K562 (cell line): Measurements from ENCODE around the gene RDH16. TPM values are rescaled to one million over a fixed set of nuclear protein-coding genes. Genes with fewer than 3 reads are reported as not detected.

Experiments used
- BRCA1 ChIP-seq, 2 experiments: fragments of 450-650 bp in 1 of 2; sonication (generic) in 1 of 2; formaldehyde crosslinking in 1 of 2; IDR thresholded peaks; 2 replicates each; pipeline versions ENCODE4 v1.5.0 to v1.6.1; 2017 to 2020; ENCODE audit warnings: mild to moderate bottlenecking in 1 of 2, missing genetic modification reagents in 1 of 2
- CBFB ChIP-seq: sonication (generic); formaldehyde crosslinking; IDR thresholded peaks from 2 replicates; pipeline ENCODE4 v1.4.0; 2020; ENCODE audit warnings: mild to moderate bottlenecking, missing genetic modification reagents
- ESRRA ChIP-seq: fragments of 450-650 bp; IDR thresholded peaks from 2 replicates; pipeline ENCODE4 v1.6.1; 2014; ENCODE audit warnings: low read depth, mild to moderate bottlenecking, moderate library complexity, borderline replicate concordance
- FOXJ2 ChIP-seq: fragments of 200-800 bp; sonication (Bioruptor generic); IDR thresholded peaks from 2 replicates; pipeline ENCODE4 v1.6.1; 2016; ENCODE audit warnings: missing genetic modification characterization, missing compliant biosample characterization
- FOXK1 ChIP-seq: sonication (generic); formaldehyde crosslinking; IDR thresholded peaks from 2 replicates; pipeline ENCODE4 v1.8.0; 2022; ENCODE audit warnings: missing genetic modification reagents, mild to moderate bottlenecking, borderline replicate concordance
- IRF2 ChIP-seq: sonication (generic); formaldehyde crosslinking; IDR thresholded peaks from 2 replicates; pipeline ENCODE4 v1.8.1; 2022; ENCODE audit warnings: mild to moderate bottlenecking, missing genetic modification reagents
- PCBP1 ChIP-seq: fragments of 200-400 bp; formaldehyde crosslinking; IDR thresholded peaks from 2 replicates; pipeline ENCODE4 v1.6.1; 2018; ENCODE audit warnings: mild to moderate bottlenecking, low read depth, low read length; ENCODE audit not compliant: poor library complexity, severe bottlenecking
- RB1 ChIP-seq: fragments of 450-650 bp; IDR thresholded peaks from 2 replicates; pipeline ENCODE4 v1.6.1; 2017; ENCODE audit warnings: low read depth, mild to moderate bottlenecking
- RFX5 ChIP-seq: IDR thresholded peaks from 2 replicates; pipeline ENCODE4 v1.6.1; 2011; ENCODE audit warnings: low read depth, mild to moderate bottlenecking, improper control_type of control experiment, low read length
- SMARCA4 ChIP-seq: fragments of 450-650 bp; IDR thresholded peaks from 2 replicates; pipeline ENCODE4 v1.6.1; 2016
- TCF3 ChIP-seq: sonication (generic); formaldehyde crosslinking; IDR thresholded peaks from 2 replicates; pipeline ENCODE4 v1.4.0; 2020; ENCODE audit warnings: mild to moderate bottlenecking, missing genetic modification reagents
- TEAD4 ChIP-seq, 2 experiments: sonication (generic) in 1 of 2; formaldehyde crosslinking in 1 of 2; IDR thresholded peaks; 2 replicates each; pipeline versions ENCODE4 v1.6.1 to v1.8.0; 2012 to 2022; ENCODE audit warnings: borderline replicate concordance in 1 of 2, inconsistent platforms in 1 of 2, low read length in 1 of 2, mild to moderate bottlenecking in 1 of 2, missing genetic modification reagents in 1 of 2
- TFAM ChIP-seq: fragments of 250-450 bp; sonication (Bioruptor Pico); conservative IDR thresholded peaks from 2 replicates; pipeline ENCODE4 v1.5.0; 2021; ENCODE audit warnings: mild to moderate bottlenecking, moderate library complexity
- ZBTB8A ChIP-seq: fragments of 450-650 bp; IDR thresholded peaks from 2 replicates; pipeline ENCODE4 v1.6.1; 2018; ENCODE audit warnings: mild to moderate bottlenecking, moderate library complexity; ENCODE audit not compliant: partially characterized antibody
- ZFX ChIP-seq: sonication (generic); formaldehyde crosslinking; IDR thresholded peaks from 2 replicates; pipeline ENCODE4 v1.8.0; 2022; ENCODE audit warnings: mild to moderate bottlenecking, missing genetic modification reagents, moderate library complexity
- ZNF140 ChIP-seq: fragments of 250-450 bp; sonication (Bioruptor Pico); IDR thresholded peaks from 2 replicates; pipeline ENCODE4 v1.8.0; 2021; ENCODE audit warnings: moderate library complexity, mild to moderate bottlenecking, inconsistent platforms
- ZZZ3 ChIP-seq: fragments of 450-650 bp; IDR thresholded peaks from 2 replicates; pipeline ENCODE4 v1.6.1; 2016; ENCODE audit warnings: antibody characterized with exemption, mild to moderate bottlenecking, moderate library complexity
- polyA plus RNA-seq, 8 experiments: library from polyadenylated mRNA; depleted of rRNA in 4 of 8; stranded (reverse) in 5 of 8; unstranded in 3 of 8; fragments of >200 nt; fragmentation: Nextera tagmentation in 2 of 8; fragmentation: Illumina TruSeq in 1 of 8; extraction: Ambion mirVana in 2 of 8; extraction: Trizol in 1 of 8; gene quantifications; 2 replicates each; pipeline versions ENCODE4 v1.2.1 to v1.2.3, GENCODE V29; 2011 to 2014; ENCODE audit warnings: inconsistent platforms in 1 of 8, missing spikeins in 1 of 8
- total RNA-seq, 7 experiments: library from RNA; depleted of rRNA in 6 of 7; stranded (reverse); fragments of >200 nt in 6 of 7; fragmentation: Illumina TruSeq in 2 of 7; extraction: Trizol in 2 of 7; gene quantifications; 2 replicates each; pipeline versions ENCODE4 v1.2.1 to v1.2.3, GENCODE V29; 2011 to 2021; ENCODE audit warnings: low replicate concordance in 1 of 7
- TF ChIP-seq, protein P1 (sequence below): fragments of 200-400 bp; formaldehyde crosslinking; IDR thresholded peaks from 2 replicates; pipeline ENCODE4 v1.6.1; 2017; ENCODE audit warnings: mild to moderate bottlenecking, low read depth, low read length, moderate library complexity
- TF ChIP-seq, protein P2 (sequence below): IDR thresholded peaks from 2 replicates; pipeline ENCODE4 v1.6.1; 2011; ENCODE audit warnings: borderline replicate concordance, low read depth, mild to moderate bottlenecking, moderate library complexity, low read length; ENCODE audit not compliant: insufficient read depth, poor library complexity, severe bottlenecking
- TF ChIP-seq, protein P3 (sequence below): fragments of 250-450 bp; sonication (Bioruptor Pico); IDR thresholded peaks from 2 replicates; pipeline ENCODE4 v1.8.0; 2021; ENCODE audit warnings: moderate library complexity, mild to moderate bottlenecking, inconsistent platforms
- TF ChIP-seq, protein P4 (sequence below): fragments of 450-650 bp; IDR thresholded peaks from 2 replicates; pipeline ENCODE4 v1.6.1; 2016

RDH16 gene
- total and polyA plus RNA-seq, 9 of the 15 experiments (the other 6 are each of a cell fraction or from before 2014, with no cell fraction given) = 0.11 to 0.52 (median 0.22) TPM; not detected in 1

GRCh38 chr12:56988207-56988739 is 30.9 kb upstream of the RDH16 start (continued):
- TF ChIP-seq TEAD4 (IDR thresholded peaks at IDR 0.05; ENCODE audit: low read length) (peak; percentile 97), TEAD4 (CRISPR knock-in tag; IDR thresholded peaks at IDR 0.05; ENCODE audit: borderline replicate concordance) (no peak), TCF3 (CRISPR knock-in tag) (peak; percentile 97), ZFX (CRISPR knock-in tag) (peak; percentile 16; the same call in 1 of the 2 replicates), FOXJ2 (tag) (peak; percentile 83), RFX5 (no peak), CBFB (CRISPR knock-in tag) (no peak), PCBP1 (no peak), SMARCA4 (peak; percentile 99), ZZZ3 (no peak), ZNF140 (CRISPR knock-in tag) (no peak), IRF2 (CRISPR knock-in tag) (no peak), ESRRA (peak; percentile 79), BRCA1 (IDR thresholded peaks at IDR 0.05) (no peak), BRCA1 (CRISPR knock-in tag; IDR thresholded peaks at IDR 0.05) (no peak), ZBTB8A (no peak), TFAM (CRISPR knock-in tag) (no peak), RB1 (peak; percentile 25; the same call in 1 of the 2 replicates), FOXK1 (CRISPR knock-in tag) (no peak)
- TF ChIP-seq, protein P1, sequence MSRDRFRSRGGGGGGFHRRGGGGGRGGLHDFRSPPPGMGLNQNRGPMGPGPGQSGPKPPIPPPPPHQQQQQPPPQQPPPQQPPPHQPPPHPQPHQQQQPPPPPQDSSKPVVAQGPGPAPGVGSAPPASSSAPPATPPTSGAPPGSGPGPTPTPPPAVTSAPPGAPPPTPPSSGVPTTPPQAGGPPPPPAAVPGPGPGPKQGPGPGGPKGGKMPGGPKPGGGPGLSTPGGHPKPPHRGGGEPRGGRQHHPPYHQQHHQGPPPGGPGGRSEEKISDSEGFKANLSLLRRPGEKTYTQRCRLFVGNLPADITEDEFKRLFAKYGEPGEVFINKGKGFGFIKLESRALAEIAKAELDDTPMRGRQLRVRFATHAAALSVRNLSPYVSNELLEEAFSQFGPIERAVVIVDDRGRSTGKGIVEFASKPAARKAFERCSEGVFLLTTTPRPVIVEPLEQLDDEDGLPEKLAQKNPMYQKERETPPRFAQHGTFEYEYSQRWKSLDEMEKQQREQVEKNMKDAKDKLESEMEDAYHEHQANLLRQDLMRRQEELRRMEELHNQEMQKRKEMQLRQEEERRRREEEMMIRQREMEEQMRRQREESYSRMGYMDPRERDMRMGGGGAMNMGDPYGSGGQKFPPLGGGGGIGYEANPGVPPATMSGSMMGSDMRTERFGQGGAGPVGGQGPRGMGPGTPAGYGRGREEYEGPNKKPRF = no peak
- TF ChIP-seq, protein P2, sequence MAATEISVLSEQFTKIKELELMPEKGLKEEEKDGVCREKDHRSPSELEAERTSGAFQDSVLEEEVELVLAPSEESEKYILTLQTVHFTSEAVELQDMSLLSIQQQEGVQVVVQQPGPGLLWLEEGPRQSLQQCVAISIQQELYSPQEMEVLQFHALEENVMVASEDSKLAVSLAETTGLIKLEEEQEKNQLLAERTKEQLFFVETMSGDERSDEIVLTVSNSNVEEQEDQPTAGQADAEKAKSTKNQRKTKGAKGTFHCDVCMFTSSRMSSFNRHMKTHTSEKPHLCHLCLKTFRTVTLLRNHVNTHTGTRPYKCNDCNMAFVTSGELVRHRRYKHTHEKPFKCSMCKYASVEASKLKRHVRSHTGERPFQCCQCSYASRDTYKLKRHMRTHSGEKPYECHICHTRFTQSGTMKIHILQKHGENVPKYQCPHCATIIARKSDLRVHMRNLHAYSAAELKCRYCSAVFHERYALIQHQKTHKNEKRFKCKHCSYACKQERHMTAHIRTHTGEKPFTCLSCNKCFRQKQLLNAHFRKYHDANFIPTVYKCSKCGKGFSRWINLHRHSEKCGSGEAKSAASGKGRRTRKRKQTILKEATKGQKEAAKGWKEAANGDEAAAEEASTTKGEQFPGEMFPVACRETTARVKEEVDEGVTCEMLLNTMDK = no peak
- TF ChIP-seq, protein P3, sequence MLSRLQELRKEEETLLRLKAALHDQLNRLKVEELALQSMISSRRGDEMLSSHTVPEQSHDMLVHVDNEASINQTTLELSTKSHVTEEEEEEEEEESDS (CRISPR knock-in tag) = no peak
- TF ChIP-seq, protein P4, sequence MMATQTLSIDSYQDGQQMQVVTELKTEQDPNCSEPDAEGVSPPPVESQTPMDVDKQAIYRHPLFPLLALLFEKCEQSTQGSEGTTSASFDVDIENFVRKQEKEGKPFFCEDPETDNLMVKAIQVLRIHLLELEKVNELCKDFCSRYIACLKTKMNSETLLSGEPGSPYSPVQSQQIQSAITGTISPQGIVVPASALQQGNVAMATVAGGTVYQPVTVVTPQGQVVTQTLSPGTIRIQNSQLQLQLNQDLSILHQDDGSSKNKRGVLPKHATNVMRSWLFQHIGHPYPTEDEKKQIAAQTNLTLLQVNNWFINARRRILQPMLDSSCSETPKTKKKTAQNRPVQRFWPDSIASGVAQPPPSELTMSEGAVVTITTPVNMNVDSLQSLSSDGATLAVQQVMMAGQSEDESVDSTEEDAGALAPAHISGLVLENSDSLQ = peak; percentile 67
